Thyroid gland (tissue), 4 donors: ENCODE data around the gene MPIG6B. TPM values are rescaled to one million over a fixed set of nuclear protein-coding genes. Genes with fewer than 3 reads are reported as not detected.

Source experiments
- DNase-seq, 2 donors: peaks; one replicate each; pipeline ENCODE4 v3.0.0-alpha.2; 2019
- H3K27ac ChIP-seq, 3 donors: fragments of 200-600 bp; sonication (generic); 1 replicate in 2 of 3; 2 replicates in 1 of 3; pipeline ENCODE4 v1.5.1; 2016 to 2019; ENCODE audit warnings: mild to moderate bottlenecking in 1 of 3, moderate library complexity in 1 of 3
- H3K27me3 ChIP-seq: fragments of 200-600 bp; sonication (generic); one replicate; pipeline ENCODE4 v1.5.1; 2019
- H3K36me3 ChIP-seq, 2 donors: fragments of 200-600 bp; sonication (generic); one replicate each; pipeline ENCODE4 v1.5.1; 2016 to 2019
- H3K4me1 ChIP-seq, 2 donors: fragments of 200-600 bp; sonication (generic); one replicate each; pipeline ENCODE4 v1.5.1; 2017 to 2019
- H3K4me3 ChIP-seq, 3 donors: fragments of 200-600 bp; sonication (generic); replicated peaks in 1 of 3; 1 replicate in 2 of 3; 2 replicates in 1 of 3; pipeline ENCODE4 v1.5.1; 2016; ENCODE audit warnings: mild to moderate bottlenecking in 1 of 3
- H3K9me3 ChIP-seq: fragments of 200-600 bp; sonication (generic); one replicate; pipeline ENCODE4 v1.5.1; 2017
- CTCF ChIP-seq, 6 experiments: fragments of 200-600 bp in 3 of 6; fragments of 450-650 bp in 3 of 6; sonication (generic) in 3 of 6; IDR thresholded peaks; one replicate each; pipeline ENCODE4 v1.5.1; 2016 to 2019; ENCODE audit warnings: antibody characterized with exemption in 6 of 6, mild to moderate bottlenecking in 2 of 6, inconsistent platforms in 1 of 6, moderate library complexity in 1 of 6
- POLR2A ChIP-seq, 2 donors: fragments of 450-650 bp; IDR thresholded peaks; one replicate each; pipeline ENCODE4 v1.6.1; 2017; ENCODE audit warnings: antibody characterized with exemption in 2 of 2, mild to moderate bottlenecking in 2 of 2, moderate library complexity in 1 of 2
- WGBS, 2 donors: methylation state at CpG; one replicate each; pipeline ENCODE4 v1.1.5; 2017; 5-methylcytosine and 5-hydroxymethylcytosine counted together
- intact Hi-C: fragments of 100-400 bp; cut with DNase I; formaldehyde crosslinking; loops from one replicate; pipeline ENCODE4 v1.15.1; 2023
- total RNA-seq, 4 donors: library from RNA; depleted of rRNA; stranded (reverse); fragments of >200 nt; gene quantifications; one replicate each; pipeline ENCODE4 v1.2.3, GENCODE V29; 2016

Gene MPIG6B
- total RNA-seq, 4 donors from 2014 or later = 0.54 to 1.8 TPM; not detected in 2

- no peaks in the 10 kb centered on the region for H3K9me3 ChIP-seq
- DNase-seq = no peak
These were observed 37.6 kb downstream of the MPIG6B start for GRCh38 chr6:31760790-31761189.

GRCh38 chr6:31761343-31761742 is 38.2 kb downstream of the MPIG6B start:
- intact Hi-C loops = no loop called here
- WGBS, 2 donors = 95 to 96% methylated on average over 7 to 8 of the region's 8 CpGs
- no peak for TF ChIP-seq CTCF (IDR thresholded peaks at IDR 0.05)
- no peak for TF ChIP-seq POLR2A (IDR thresholded peaks at IDR 0.05)
- no peak overlapping the region for H3K27ac ChIP-seq
- DNase-seq = no peak
- H3K9me3 ChIP-seq = no peaks in the 10 kb centered on the region
- no peaks in the 10 kb centered on the region for H3K36me3 ChIP-seq
- H3K4me3 ChIP-seq = no peak overlapping the region
- H3K27me3 ChIP-seq = no peaks in the 10 kb centered on the region
- H3K4me1 ChIP-seq = no peaks in the 10 kb centered on the region

More at GRCh38 chr6:31760790-31761189, 37.6 kb downstream of the MPIG6B start:
- TF ChIP-seq POLR2A (IDR thresholded peaks at IDR 0.05) (no peak), CTCF (IDR thresholded peaks at IDR 0.05) (no peak)
- Histone ChIP-seq H3K27ac (no peak overlapping the region), H3K27me3 (no peaks in the 10 kb centered on the region), H3K4me3 (no peak overlapping the region), H3K36me3 (no peaks in the 10 kb centered on the region), H3K4me1 (no peaks in the 10 kb centered on the region)
- intact Hi-C loops = no loop called here
- WGBS, 2 donors = 93 to 98% methylated on average over 5 of the region's 5 CpGs

GRCh38 chr6:31762356-31762755 is 39.2 kb downstream of the MPIG6B start, which contains the start of gene SAPCD1:
Gene SAPCD1 (plus strand): TSS chr6:31762656. CDS start chr6:31763055, 399 bp downstream.
- no peaks in the 10 kb centered on the region for H3K9me3 ChIP-seq
- intact Hi-C loops = no loop called here
- WGBS, 2 donors = 75 to 78% methylated on average over 4 of the region's 4 CpGs
- TF ChIP-seq CTCF (IDR thresholded peaks at IDR 0.05) = no peak
- TF ChIP-seq POLR2A (IDR thresholded peaks at IDR 0.05) = no peak
- no peak for DNase-seq
- no peaks in the 10 kb centered on the region for H3K36me3 ChIP-seq
- no peak within 1 kb of the TSS for H3K4me3 ChIP-seq
- no peak within 1 kb of the TSS for H3K27ac ChIP-seq
- H3K4me1 ChIP-seq = no peaks in the 10 kb centered on the region
- H3K27me3 ChIP-seq = no peaks in the 10 kb centered on the region

- Histone ChIP-seq H3K27ac (no peak overlapping the region), H3K27me3 (no peaks in the 10 kb centered on the region), H3K36me3 (no peaks in the 10 kb centered on the region), H3K4me3 (no peak overlapping the region), H3K4me1 (no peaks in the 10 kb centered on the region), H3K9me3 (no peaks in the 10 kb centered on the region)
- no peak for TF ChIP-seq POLR2A (IDR thresholded peaks at IDR 0.05)
- TF ChIP-seq CTCF (IDR thresholded peaks at IDR 0.05) = no peak
- DNase-seq = no peak
- intact Hi-C loops = no loop called here
- WGBS, 2 donors = 68 to 78% methylated on average over 4 to 5 of the region's 8 CpGs
These were observed 39.9 kb downstream of the MPIG6B start for GRCh38 chr6:31762878-31763618.

- Histone ChIP-seq H3K27ac (no peak overlapping the region), H3K4me1 (no peaks in the 10 kb centered on the region), H3K27me3 (no peaks in the 10 kb centered on the region), H3K36me3 (no peaks in the 10 kb centered on the region), H3K4me3 (no peak overlapping the region), H3K9me3 (no peaks in the 10 kb centered on the region)
- no peak for DNase-seq
- WGBS, 2 donors = 26 to 33% methylated on average over 1 of the region's 1 CpG
- intact Hi-C loops = no loop called here
- TF ChIP-seq POLR2A (IDR thresholded peaks at IDR 0.05) (no peak), CTCF (IDR thresholded peaks at IDR 0.05) (no peak)
These were observed 40.4 kb downstream of the MPIG6B start for GRCh38 chr6:31763619-31763940.
